Neural cell (in vitro differentiated cells): ENCODE measurements around the gene IGSF3. TPM values are rescaled to one million over a fixed set of nuclear protein-coding genes. Genes with fewer than 3 reads are reported as not detected.
A peak's percentile ranks its signal among the peaks of the same experiment; 100 is the strongest.

Experiments
- H2AFZ ChIP-seq: fragments of 200-600, 300-800 bp; sonication (generic), shearing (Covaris generic); 2 replicates; pipeline ENCODE4 v1.6.0; 2014; ENCODE audit warnings: low read depth, mild to moderate bottlenecking, antibody characterized with exemption, low read length, moderate library complexity
- H3F3A ChIP-seq: fragments of 200-600 bp; shearing (Covaris generic); 2 replicates; pipeline ENCODE4 v1.6.1; 2016; ENCODE audit warnings: mild to moderate bottlenecking, moderate library complexity, mixed read lengths, antibody characterized with exemption, low read length; ENCODE audit not compliant: insufficient read depth, poor library complexity, severe bottlenecking
- H3K27ac ChIP-seq: fragments of 200-600, 300-800 bp; sonication (generic), shearing (Covaris generic); 2 replicates; pipeline ENCODE4 v1.5.1; 2014; ENCODE audit warnings: mild to moderate bottlenecking, low read length, moderate library complexity
- H3K27me3 ChIP-seq: fragments of 300-800, 200-600 bp; sonication (generic), shearing (Covaris generic); 2 replicates; pipeline ENCODE4 v1.6.0; 2014; ENCODE audit warnings: mild to moderate bottlenecking, low read depth, low read length, moderate library complexity; ENCODE audit not compliant: insufficient read depth
- H3K36me3 ChIP-seq: fragments of 300-800, 200-600 bp; sonication (generic), shearing (Covaris generic); 2 replicates; pipeline ENCODE4 v1.5.1; 2014; ENCODE audit warnings: mild to moderate bottlenecking, antibody characterized with exemption, low read length, moderate library complexity; ENCODE audit not compliant: insufficient read depth
- H3K4me2 ChIP-seq: fragments of 300-800, 200-600 bp; sonication (generic), shearing (Covaris generic); 2 replicates; pipeline ENCODE4 v1.6.0; 2014; ENCODE audit warnings: mild to moderate bottlenecking, low read length
- H3K4me3 ChIP-seq: fragments of 300-800, 200-600 bp; sonication (generic), shearing (Covaris generic); 2 replicates; pipeline ENCODE4 v1.5.1; 2014; ENCODE audit warnings: mild to moderate bottlenecking, low read length, moderate library complexity
- H3K79me2 ChIP-seq: fragments of 200-600 bp; shearing (Covaris generic); replicated peaks from 2 replicates; pipeline ENCODE4 v1.6.0; 2014; ENCODE audit warnings: mild to moderate bottlenecking, low read length, moderate library complexity; ENCODE audit not compliant: insufficient read depth
- H3K9ac ChIP-seq: fragments of 300-800, 200-600 bp; sonication (generic), shearing (Covaris generic); 2 replicates; pipeline ENCODE4 v1.6.1; 2016; ENCODE audit warnings: mild to moderate bottlenecking, low read length, mixed read lengths
- H3K9me2 ChIP-seq: fragments of 200-600 bp; shearing (Covaris generic); 2 replicates; pipeline ENCODE4 v1.6.1; 2016; ENCODE audit warnings: mild to moderate bottlenecking, low read length, mixed read lengths; ENCODE audit not compliant: insufficient read depth
- H3K9me3 ChIP-seq: fragments of 200-600, 300-800 bp; sonication (generic), shearing (Covaris generic); 2 replicates; pipeline ENCODE4 v1.6.1; 2016; ENCODE audit warnings: mild to moderate bottlenecking, mixed run types, low read length, moderate library complexity, mixed read lengths
- H4K20me1 ChIP-seq: fragments of 200-600 bp; shearing (Covaris generic); 2 replicates; pipeline ENCODE4 v1.6.1; 2016; ENCODE audit warnings: mild to moderate bottlenecking, mixed run types; ENCODE audit not compliant: insufficient read depth
- CTCF ChIP-seq: fragments of 450-650 bp; IDR thresholded peaks from 2 replicates; pipeline ENCODE4 v1.5.1; 2014; ENCODE audit warnings: antibody characterized with exemption, mild to moderate bottlenecking, moderate library complexity; ENCODE audit not compliant: poor library complexity, severe bottlenecking
- EP300 ChIP-seq: fragments of 450-650 bp; conservative IDR thresholded peaks from 2 replicates; pipeline ENCODE4 v1.6.1; 2014; ENCODE audit warnings: antibody characterized with exemption, mild to moderate bottlenecking, moderate library complexity; ENCODE audit not compliant: poor library complexity, severe bottlenecking
- EZH2 ChIP-seq: fragments of 200-600, 300-800 bp; shearing (Covaris generic), sonication (generic); IDR thresholded peaks from 2 replicates; pipeline ENCODE4 v1.6.1; 2014; ENCODE audit warnings: antibody characterized with exemption, low read length, borderline replicate concordance, mild to moderate bottlenecking; ENCODE audit not compliant: insufficient read depth, poor library complexity, severe bottlenecking
- MXI1 ChIP-seq: fragments of 450-650 bp; conservative IDR thresholded peaks from 2 replicates; pipeline ENCODE4 v1.6.1; 2014; ENCODE audit warnings: antibody characterized with exemption, mild to moderate bottlenecking; ENCODE audit not compliant: poor library complexity, severe bottlenecking
- POLR2AphosphoS5 ChIP-seq: IDR thresholded peaks from 2 replicates; pipeline ENCODE4 v1.6.1; 2012
- RAD21 ChIP-seq: fragments of 450-650 bp; conservative IDR thresholded peaks from 2 replicates; pipeline ENCODE4 v1.6.1; 2014; ENCODE audit warnings: antibody characterized with exemption, mild to moderate bottlenecking, moderate library complexity
- SMC3 ChIP-seq: fragments of 450-650 bp; conservative IDR thresholded peaks from 2 replicates; pipeline ENCODE4 v1.6.1; 2014; ENCODE audit warnings: antibody characterized with exemption, mild to moderate bottlenecking, moderate library complexity; ENCODE audit not compliant: poor library complexity
- TAF1 ChIP-seq: IDR thresholded peaks from 2 replicates; pipeline ENCODE4 v1.6.1; 2012; ENCODE audit warnings: low read depth
- polyA plus RNA-seq: library from polyadenylated mRNA; depleted of rRNA; stranded (reverse); fragments of >200 nt; gene quantifications from 2 replicates; pipeline ENCODE4 v1.2.3, GENCODE V29; 2014
- TF ChIP-seq, protein P1 (sequence below): IDR thresholded peaks from 2 replicates; pipeline ENCODE4 v1.6.1; 2012; ENCODE audit warnings: borderline replicate concordance

IGSF3 gene
- polyA plus RNA-seq, 1 donor from 2014 or later = 81.4 TPM

- no peaks in the 10 kb centered on the region for H3K9me2 ChIP-seq
- TF ChIP-seq POLR2AphosphoS5 (no peak), RAD21 (no peak), EZH2 (no peak), EP300 (no peak), SMC3 (no peak), CTCF (no peak), MXI1 (no peak), TAF1 (no peak)
- TF ChIP-seq, protein P1, sequence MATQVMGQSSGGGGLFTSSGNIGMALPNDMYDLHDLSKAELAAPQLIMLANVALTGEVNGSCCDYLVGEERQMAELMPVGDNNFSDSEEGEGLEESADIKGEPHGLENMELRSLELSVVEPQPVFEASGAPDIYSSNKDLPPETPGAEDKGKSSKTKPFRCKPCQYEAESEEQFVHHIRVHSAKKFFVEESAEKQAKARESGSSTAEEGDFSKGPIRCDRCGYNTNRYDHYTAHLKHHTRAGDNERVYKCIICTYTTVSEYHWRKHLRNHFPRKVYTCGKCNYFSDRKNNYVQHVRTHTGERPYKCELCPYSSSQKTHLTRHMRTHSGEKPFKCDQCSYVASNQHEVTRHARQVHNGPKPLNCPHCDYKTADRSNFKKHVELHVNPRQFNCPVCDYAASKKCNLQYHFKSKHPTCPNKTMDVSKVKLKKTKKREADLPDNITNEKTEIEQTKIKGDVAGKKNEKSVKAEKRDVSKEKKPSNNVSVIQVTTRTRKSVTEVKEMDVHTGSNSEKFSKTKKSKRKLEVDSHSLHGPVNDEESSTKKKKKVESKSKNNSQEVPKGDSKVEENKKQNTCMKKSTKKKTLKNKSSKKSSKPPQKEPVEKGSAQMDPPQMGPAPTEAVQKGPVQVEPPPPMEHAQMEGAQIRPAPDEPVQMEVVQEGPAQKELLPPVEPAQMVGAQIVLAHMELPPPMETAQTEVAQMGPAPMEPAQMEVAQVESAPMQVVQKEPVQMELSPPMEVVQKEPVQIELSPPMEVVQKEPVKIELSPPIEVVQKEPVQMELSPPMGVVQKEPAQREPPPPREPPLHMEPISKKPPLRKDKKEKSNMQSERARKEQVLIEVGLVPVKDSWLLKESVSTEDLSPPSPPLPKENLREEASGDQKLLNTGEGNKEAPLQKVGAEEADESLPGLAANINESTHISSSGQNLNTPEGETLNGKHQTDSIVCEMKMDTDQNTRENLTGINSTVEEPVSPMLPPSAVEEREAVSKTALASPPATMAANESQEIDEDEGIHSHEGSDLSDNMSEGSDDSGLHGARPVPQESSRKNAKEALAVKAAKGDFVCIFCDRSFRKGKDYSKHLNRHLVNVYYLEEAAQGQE = no peak
- H3K36me3 ChIP-seq = no peaks in the 10 kb centered on the region
- H3K27me3 ChIP-seq = no peaks in the 10 kb centered on the region
- H3K4me2 ChIP-seq = no peak overlapping the region
- no peak overlapping the region for H3K4me3 ChIP-seq
- peaks cover 6% of the 10 kb centered on the region for H3F3A ChIP-seq
- no peak overlapping the region for H3K9ac ChIP-seq
- H3K27ac ChIP-seq = no peak overlapping the region
- no peak overlapping the region for H2AFZ ChIP-seq
- H4K20me1 ChIP-seq = no peaks in the 10 kb centered on the region
- no peaks in the 10 kb centered on the region for H3K79me2 ChIP-seq
- H3K9me3 ChIP-seq = no peaks in the 10 kb centered on the region
Measured at GRCh38 chr1:116698244-116698595, 30.7 kb upstream of the IGSF3 start.

DNA sequence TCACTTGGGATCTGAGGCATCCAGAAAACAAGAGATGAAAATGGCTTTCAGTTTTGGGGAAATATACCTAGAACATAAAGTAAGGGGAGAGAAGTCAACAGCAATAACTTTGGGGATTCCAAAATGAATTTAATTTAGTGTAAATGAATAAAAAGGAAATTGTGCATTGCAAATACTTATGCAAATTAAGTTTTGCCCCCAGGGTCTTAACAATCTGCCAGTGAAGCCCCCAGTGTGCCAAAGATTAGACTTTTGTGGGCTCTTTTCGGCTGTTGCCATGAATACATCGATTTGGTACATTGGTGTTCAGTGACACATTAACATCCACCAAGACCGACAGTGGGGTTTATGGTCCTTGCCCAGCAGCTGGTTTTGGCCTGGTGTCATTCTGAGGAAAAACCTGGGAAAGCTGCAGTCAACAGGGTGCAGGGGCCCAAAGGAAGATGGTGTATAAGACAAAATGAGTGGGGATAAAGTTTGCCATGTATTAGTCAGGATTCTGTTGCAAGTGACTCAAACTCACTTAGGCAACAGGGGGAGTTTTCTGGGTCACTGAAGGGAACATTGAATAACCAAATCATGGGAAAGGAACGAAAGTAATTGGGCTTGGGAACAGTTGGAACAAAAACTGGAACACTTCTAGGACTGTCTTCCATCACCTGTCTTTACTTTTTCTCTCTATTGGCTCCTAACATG lies 30.2 kb upstream of the IGSF3 start:
- Histone ChIP-seq H4K20me1 (no peaks in the 10 kb centered on the region), H3K4me3 (peak overlapping the region; percentile 52), H3K79me2 (no peaks in the 10 kb centered on the region), H3K36me3 (no peaks in the 10 kb centered on the region), H3K27ac (peak overlapping the region; percentile 87), H3K9me2 (no peaks in the 10 kb centered on the region), H3K27me3 (no peaks in the 10 kb centered on the region), H3K4me2 (peak overlapping the region; percentile 34), H3K9me3 (no peaks in the 10 kb centered on the region), H2AFZ (no peak overlapping the region), H3K9ac (peak overlapping the region; percentile 61), H3F3A (peaks cover 6% of the 10 kb centered on the region)
- TF ChIP-seq POLR2AphosphoS5 (no peak), MXI1 (no peak)
